NCI-H82 treated with DMSO at 0.1 percent for 48 hours (cell line): ENCODE data around the gene DMBT1.
"Not testable (repeated sequence)": the region's sequence is repeated elsewhere in the genome, so short reads cannot be mapped to it uniquely, and the experiment has no call there.

ENCODE experiments used
- DNase-seq: peaks from one replicate; lab custom pipeline; 2025; ENCODE audit not compliant: unreplicated experiment; lab: John Stamatoyannopoulos, UW

DMBT1 gene

DNA sequence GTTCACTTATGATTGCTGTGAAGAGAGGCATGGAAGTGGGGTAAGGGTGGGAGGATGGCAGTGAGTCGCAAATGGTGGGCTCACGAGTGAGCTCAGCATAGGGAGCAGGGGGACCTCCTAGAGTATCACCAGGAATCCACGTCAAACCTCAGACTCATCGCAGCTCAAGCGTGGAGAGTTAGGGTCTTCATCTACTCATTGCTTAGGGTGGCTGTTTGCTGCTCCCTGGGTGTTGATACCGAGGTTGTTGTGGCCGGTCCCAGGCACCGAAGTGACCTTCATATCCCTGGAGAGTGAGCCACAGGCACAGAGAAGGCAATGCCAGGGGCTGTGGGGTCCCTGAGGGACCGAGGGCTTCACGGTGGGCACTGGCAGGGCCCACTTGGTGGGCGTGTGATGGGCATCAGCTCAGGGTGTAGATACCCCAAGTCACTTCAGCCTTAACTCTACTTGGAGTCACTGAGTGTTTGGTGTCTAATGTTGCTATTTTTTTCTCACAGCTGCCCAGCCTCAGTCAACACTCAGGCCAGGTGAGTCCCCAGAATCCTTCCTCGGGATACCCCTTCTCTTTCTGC lies 16.8 kb downstream of the DMBT1 start:
- DNase-seq = no peak

- not testable (repeated sequence) for DNase-seq
Observed at GRCh38 chr10:122586070-122586469, 25.5 kb downstream of the DMBT1 start.

DNA sequence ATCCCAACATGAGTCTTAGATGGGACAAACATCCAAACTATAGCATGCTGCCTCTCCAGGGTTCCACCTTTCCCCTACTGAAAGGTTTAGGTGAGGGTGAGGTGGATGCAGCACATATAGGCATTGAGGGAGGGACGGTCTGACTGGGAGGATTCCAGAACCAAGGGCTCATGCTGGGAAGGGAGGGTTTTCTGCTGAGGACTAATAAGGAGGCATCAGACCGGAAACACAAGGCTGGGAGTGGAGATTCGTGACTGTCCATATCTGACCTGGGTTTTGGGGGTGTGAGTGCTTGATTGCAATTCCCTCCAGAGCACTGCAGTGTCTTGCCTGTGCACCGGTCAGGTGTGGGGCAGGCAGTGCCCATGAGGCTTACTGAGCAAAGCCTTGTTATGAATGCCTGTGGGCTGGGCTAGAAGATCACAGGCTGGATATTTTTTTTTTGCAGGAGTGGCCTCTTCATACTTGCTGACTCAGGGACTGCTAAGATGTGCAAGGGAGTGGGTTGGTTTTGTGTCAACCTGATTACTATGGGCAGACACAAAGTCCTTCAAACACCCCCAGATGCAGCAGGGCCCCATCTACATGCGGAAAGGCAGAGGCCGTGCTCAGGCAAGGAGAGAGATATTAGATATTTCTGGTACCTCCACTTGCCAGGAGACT lies 26.7 kb downstream of the DMBT1 start:
- DNase-seq = no peak

DNA sequence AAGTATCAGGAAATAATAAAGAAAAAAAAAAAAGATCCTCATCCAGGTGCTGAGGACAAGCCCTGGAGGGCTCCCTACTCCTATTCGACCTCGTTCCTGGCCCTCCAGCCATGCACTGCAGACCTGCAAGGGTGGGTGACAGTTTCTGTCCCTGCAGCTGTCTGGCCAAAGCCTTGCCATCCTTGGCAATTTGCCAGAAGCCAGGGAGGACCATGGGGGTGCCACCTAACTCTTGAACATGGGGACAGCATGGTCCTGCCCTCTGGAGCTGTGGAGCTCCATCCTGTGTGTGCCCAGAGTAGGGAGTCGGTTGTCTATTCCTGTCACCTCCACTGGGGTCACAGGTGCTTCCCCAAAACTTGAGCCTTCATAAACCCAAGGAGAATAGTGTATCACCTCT lies 27.8 kb downstream of the DMBT1 start:
- no peak for DNase-seq

DNA sequence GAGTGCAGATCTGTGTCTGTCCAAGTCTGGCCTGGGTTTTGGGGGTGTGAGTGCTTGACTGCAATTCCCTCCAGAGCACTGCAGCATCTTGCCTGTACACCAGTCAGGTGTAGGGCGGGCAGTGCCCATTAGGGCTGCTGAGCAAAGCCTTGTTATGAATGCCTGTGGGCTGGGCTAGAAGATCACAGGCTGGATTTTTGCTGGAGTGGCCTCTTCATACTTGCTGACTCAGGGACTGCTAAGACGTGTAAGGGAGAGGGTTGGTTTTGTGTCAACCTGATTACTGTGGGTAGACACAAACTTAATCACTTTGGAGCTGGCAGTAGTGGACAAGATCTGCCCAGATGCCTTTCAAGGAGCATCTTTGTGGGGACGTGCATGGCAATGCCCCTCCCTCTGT lies 29.6 kb downstream of the DMBT1 start:
- DNase-seq = no peak

DNA sequence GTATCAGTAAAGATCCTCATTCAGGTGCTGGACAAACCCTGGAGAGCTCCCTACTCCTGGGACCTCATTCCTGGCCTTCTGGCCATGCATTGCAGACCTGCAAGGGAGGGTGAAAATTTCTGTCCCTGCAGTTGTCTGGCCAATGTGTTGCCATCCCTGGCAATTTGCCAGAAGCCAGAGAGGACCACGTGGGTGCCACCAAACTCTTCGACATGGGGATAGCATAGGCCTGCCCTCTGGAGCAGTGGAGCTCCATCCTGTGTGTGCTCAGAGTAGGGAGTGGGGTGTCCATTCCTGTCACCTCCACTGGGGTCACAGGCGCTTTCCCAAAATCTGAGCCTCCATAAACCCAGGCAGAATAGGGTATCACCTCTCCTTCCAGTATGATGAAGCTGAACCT lies 31.2 kb downstream of the DMBT1 start:
- DNase-seq = no peak

GRCh38 chr10:122592161-122592560 lies 31.6 kb downstream of the DMBT1 start:
- DNase-seq = no peak

DNA sequence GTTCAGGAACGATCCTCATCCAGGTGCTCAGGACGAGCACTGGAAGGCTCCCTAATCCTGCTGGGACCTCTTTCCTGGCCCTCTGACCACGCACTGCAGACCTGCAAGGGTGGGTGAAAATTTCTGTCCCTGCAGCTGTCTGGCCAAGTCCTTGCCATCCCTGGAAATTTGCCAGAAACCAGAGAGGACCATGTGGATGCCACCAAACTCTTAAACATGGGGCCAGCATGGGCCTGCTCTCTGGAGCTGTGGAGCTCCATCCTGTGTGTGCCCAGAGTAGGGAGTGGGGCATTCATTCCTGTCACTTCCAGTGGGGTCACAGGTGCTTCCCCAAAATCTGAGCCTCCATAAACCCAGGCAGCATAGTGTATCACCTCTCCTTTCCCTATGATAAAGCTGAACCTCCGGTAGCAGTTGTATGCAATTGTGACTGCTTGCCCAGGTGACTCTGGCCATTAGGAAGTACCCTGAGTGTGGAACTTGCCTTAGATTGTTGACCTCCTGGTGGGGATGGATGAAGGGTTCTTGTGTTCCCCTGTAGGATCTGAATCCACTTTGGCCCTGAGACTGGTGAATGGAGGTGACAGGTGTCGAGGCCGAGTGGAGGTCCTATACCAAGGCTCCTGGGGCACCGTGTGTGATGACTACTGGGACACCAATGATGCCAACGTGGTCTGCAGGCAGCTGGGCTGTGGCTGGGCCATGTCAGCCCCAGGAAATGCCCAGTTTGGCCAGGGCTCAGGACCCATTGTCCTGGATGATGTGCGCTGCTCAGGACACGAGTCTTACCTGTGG lies 57.1 kb downstream of the DMBT1 start:
- no peak for DNase-seq

GRCh38 chr10:122618461-122619165 lies 58.1 kb downstream of the DMBT1 start:
- DNase-seq = no peak

DNA sequence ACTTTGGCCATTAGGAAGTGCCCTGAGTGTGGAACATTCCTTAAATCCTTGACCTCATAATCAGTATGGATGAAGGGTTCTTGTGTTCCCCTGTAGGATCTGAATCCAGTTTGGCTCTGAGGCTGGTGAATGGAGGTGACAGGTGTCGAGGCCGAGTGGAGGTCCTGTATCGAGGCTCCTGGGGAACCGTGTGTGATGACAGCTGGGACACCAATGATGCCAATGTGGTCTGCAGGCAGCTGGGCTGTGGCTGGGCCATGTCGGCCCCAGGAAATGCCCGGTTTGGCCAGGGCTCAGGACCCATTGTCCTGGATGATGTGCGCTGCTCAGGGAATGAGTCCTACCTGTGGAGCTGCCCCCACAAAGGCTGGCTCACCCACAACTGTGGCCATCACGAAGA lies 60.4 kb downstream of the DMBT1 start:
- not testable (repeated sequence) for DNase-seq

- no peak for DNase-seq
Observed at GRCh38 chr10:122624546-122624945, 64.0 kb downstream of the DMBT1 start.

GRCh38 chr10:122630526-122630925 lies 70.0 kb downstream of the DMBT1 start:
- DNase-seq = no peak

DNA sequence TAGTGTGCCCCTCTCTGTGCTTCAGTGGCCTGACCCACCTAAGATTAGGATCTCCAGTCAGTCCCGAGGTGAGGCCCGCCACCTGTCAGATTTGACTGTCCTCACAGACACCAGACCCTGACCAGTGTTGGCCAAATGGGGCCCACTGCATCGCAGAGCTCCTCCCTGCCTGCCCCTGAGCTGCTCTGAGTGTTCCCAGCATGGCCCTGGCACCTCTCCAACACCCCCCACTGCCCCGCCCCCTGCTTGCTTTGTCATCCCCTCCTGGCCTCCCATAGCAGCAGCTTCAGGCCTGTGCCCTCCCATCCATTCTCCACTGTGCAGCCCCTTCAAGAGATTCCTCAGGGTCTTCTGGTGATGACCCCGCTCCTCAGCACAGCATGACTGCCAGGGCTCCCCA lies 71.5 kb downstream of the DMBT1 start:
- no peak for DNase-seq

GRCh38 chr10:122632576-122632975 lies 72.0 kb downstream of the DMBT1 start:
- DNase-seq = no peak

DNA sequence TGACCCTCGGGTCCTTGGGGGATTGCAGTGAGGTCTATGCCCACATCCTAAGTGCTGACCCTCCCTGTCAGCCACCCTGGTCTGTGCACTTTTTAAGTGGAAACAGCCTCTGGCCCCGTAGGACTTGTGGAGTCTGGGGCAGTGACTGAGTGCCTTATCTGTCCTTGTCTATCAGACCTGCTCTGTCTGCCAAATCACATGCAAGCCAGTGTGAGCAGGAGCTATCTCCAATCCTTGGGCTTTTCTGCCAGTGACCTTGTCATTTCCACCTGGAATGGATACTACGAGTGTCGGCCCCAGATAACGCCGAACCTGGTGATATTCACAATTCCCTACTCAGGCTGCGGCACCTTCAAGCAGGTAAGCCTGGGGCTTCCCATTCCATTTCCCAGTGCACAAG lies 76.4 kb downstream of the DMBT1 start:
- no peak for DNase-seq

DNA sequence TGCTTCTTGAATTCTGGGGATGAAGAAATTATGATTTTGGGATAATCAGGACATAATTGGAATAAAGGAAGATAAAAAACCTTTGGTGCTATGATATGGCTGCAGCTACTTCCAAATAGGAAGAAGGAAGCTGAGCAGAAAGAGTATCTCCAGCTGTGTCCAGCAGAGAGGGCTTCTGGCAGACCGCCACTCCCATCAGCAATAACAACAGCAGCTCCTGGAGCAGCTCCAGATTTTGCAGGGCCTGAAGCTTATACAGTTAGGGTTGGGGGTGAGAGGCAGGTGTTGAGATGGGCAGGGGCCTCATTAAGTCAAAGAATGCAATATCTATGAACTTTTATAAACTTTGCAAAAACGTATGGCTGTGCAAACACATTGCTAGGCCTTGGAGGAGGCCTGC lies 76.8 kb downstream of the DMBT1 start:
- DNase-seq = no peak

DNA sequence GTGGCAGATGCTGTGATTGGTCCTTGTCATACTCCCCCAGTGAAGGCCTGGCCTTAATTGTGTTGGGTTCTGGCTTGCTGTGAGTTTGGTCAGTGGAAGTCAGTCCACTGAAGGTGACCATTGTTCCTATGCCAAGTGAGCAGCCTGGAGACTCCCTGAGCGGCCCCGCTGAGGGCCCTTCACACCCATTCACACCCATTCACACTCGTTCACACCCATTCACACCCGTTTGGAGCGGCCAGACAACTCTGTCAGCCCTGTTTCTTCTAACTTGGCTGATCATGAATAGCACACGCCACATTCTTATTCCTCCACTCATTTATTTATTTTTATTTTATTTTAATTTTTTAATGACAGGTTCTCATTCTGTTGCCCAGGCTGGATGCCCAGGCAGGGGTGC lies 77.6 kb downstream of the DMBT1 start:
- no peak for DNase-seq

GRCh38 chr10:122639801-122640200 lies 79.2 kb downstream of the DMBT1 start:
- no peak for DNase-seq

- no peak for DNase-seq
Observed at GRCh38 chr10:122640921-122641320, 80.4 kb downstream of the DMBT1 start.

DNA sequence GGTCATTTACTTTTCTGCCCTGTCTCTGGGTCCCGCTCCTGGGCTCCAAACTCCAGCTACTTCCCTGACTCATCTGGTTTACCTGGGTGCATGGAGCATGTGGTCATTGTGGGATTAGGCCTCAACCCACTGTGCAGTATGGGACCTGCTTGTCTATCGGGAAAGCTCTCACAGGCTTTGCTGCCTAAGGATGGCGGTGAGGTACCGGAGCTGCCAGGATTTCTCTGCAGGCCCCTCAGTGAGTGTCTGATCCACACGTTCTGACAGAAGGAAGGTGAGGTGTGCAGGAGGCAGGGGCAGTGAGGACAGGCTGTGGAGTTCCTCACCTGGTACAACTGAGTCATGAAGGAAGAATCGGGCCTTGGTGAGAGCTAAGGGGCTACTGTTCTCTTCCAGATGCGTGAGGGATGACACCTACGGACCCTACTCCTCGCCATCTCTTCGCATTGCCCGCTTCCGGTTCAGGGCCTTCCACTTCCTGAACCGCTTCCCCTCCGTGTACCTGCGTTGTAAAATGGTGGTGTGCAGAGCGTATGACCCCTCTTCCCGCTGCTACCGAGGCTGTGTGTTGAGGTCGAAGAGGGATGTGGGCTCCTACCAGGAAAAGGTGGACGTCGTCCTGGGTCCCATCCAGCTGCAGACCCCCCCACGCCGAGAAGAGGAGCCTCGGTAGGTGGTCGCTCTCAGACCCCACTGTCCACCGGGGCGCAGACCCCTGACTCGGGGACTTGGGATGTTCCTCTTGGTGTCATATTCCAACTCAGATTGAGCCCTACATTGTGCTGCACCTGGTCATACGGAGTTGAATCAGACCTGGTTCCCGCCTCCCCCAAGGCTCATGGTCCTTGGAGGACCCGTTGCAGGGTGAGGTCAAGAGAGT lies 82.4 kb downstream of the DMBT1 start:
- DNase-seq = no peak
